Activated B cell treated with CpG ODN at 0.5 μM for 24 hours (primary cell): ENCODE measurements around the gene PDE9A. TPM values are rescaled to one million over a fixed set of nuclear protein-coding genes. Genes with fewer than 3 reads are reported as not detected.
"Not testable (repeated sequence)": the region's sequence is repeated elsewhere in the genome, so short reads cannot be mapped to it uniquely, and the experiment has no call there.

Experiments used
- ATAC-seq: fragments of 200-7000 bp; cut with Tn5 transposase; one replicate; pipeline ENCODE4 v1.10.0; 2021; ENCODE audit warnings: low read depth, mild to moderate bottlenecking, moderate library complexity
- CTCF ChIA-PET: fragments of 350-600 bp; sonication (Branson Sonifier 250); formaldehyde crosslinking; loops from one replicate; lab custom pipeline; 2021; ENCODE audit warnings: antibody characterized with exemption; lab: Charles Lee
- POLR2A ChIA-PET: fragments of 350-600 bp; sonication (Branson Sonifier 250); formaldehyde crosslinking; loops from one replicate; lab custom pipeline; 2021; ENCODE audit warnings: antibody characterized with exemption; lab: Charles Lee
- DNase-seq: peaks from one replicate; pipeline ENCODE4 v3.0.0; 2022
- H3K27ac Mint-ChIP-seq: one replicate; pipeline ENCODE4 v1.8.0; 2020; ENCODE audit warnings: mixed read lengths
- H3K27me3 Mint-ChIP-seq: one replicate; pipeline ENCODE4 v1.8.0; 2021; ENCODE audit warnings: mixed read lengths
- H3K36me3 Mint-ChIP-seq: one replicate; pipeline ENCODE4 v1.8.0; 2021; ENCODE audit warnings: low read depth, mixed read lengths
- H3K4me1 Mint-ChIP-seq: one replicate; pipeline ENCODE4 v1.8.0; 2021; ENCODE audit warnings: mixed read lengths
- H3K4me3 Mint-ChIP-seq: one replicate; pipeline ENCODE4 v1.8.0; 2020; ENCODE audit warnings: mild to moderate bottlenecking, mixed read lengths
- H3K9me3 Mint-ChIP-seq: one replicate; pipeline ENCODE4 v1.8.0; 2020; ENCODE audit warnings: mixed read lengths
- CTCF ChIP-seq: fragments of 200-600 bp; IDR thresholded peaks from one replicate; pipeline ENCODE4 v1.8.0; 2022; ENCODE audit warnings: antibody characterized with exemption, mild to moderate bottlenecking
- intact Hi-C: fragments of 100-400 bp; cut with micrococcal nuclease; formaldehyde crosslinking; loops from one replicate; pipeline ENCODE4 v1.15.1; 2024
- total RNA-seq: library from RNA; stranded (reverse); gene quantifications from 2 replicates; pipeline ENCODE4 v1.2.3, GENCODE V29; 2022

Gene PDE9A
- total RNA-seq, 1 donor from 2014 or later, result 0.58 TPM

- DNase-seq (no peak), ATAC-seq (no peak)
- intact Hi-C loops, result no loop called here
- Mint-ChIP-seq H3K27ac (no peak overlapping the region), H3K4me3 (no peak overlapping the region), H3K9me3 (no peaks in the 10 kb centered on the region), H3K36me3 (no peaks in the 10 kb centered on the region), H3K27me3 (peaks cover 28% of the 10 kb centered on the region), H3K4me1 (peaks cover 3% of the 10 kb centered on the region)
- ChIA-PET CTCF (no interaction called here), POLR2A (no interaction called here)
- TF ChIP-seq CTCF, result no peak
These were observed 29.7 kb upstream of the PDE9A start for GRCh38 chr21:42623694-42624093.

- Mint-ChIP-seq H3K4me1 (peaks cover 3% of the 10 kb centered on the region), H3K27ac (no peak overlapping the region), H3K4me3 (no peak overlapping the region), H3K27me3 (peaks cover 27% of the 10 kb centered on the region), H3K36me3 (no peaks in the 10 kb centered on the region), H3K9me3 (no peaks in the 10 kb centered on the region)
- ChIA-PET CTCF (no interaction called here), POLR2A (no interaction called here)
- intact Hi-C loops, result no loop called here
- DNase-seq, result no peak
- no peak for TF ChIP-seq CTCF
- no peak for ATAC-seq
These were observed 29.2 kb upstream of the PDE9A start for GRCh38 chr21:42624095-42624790.

- H3K4me3 Mint-ChIP-seq, result no peak overlapping the region
- POLR2A ChIA-PET, result no interaction called here
- H3K9me3 Mint-ChIP-seq, result no peaks in the 10 kb centered on the region
- no peak for ATAC-seq
- DNase-seq, result no peak
- H3K27ac Mint-ChIP-seq, result no peak overlapping the region
- intact Hi-C loops, result no loop called here
- CTCF ChIA-PET, result no interaction called here
- TF ChIP-seq CTCF, result no peak
- H3K4me1 Mint-ChIP-seq, result peaks cover 3% of the 10 kb centered on the region
- peaks cover 23% of the 10 kb centered on the region for H3K27me3 Mint-ChIP-seq
- no peaks in the 10 kb centered on the region for H3K36me3 Mint-ChIP-seq
These were observed 28.5 kb upstream of the PDE9A start for GRCh38 chr21:42624936-42625335.

GRCh38 chr21:42626171-42626570 is 27.2 kb upstream of the PDE9A start:
- CTCF ChIA-PET, result interaction anchor here (0.5 kb wide), 1 partner anchor 41 kb away, joined by 3 read pairs; no protein-coding TSS in a partner anchor
- H3K36me3 Mint-ChIP-seq, result no peaks in the 10 kb centered on the region
- H3K4me1 Mint-ChIP-seq, result peaks cover 3% of the 10 kb centered on the region
- intact Hi-C loops, result no loop called here
- H3K27me3 Mint-ChIP-seq, result peaks cover 19% of the 10 kb centered on the region
- H3K9me3 Mint-ChIP-seq, result no peaks in the 10 kb centered on the region
- ATAC-seq, result no peak
- DNase-seq, result no peak
- POLR2A ChIA-PET, result no interaction called here
- TF ChIP-seq CTCF, result no peak
- H3K27ac Mint-ChIP-seq, result no peak overlapping the region
- no peak overlapping the region for H3K4me3 Mint-ChIP-seq

GRCh38 chr21:42627527-42628289 is 25.7 kb upstream of the PDE9A start:
- no peak for ATAC-seq
- H3K9me3 Mint-ChIP-seq, result no peaks in the 10 kb centered on the region

GRCh38 chr21:42628466-42629061 is 24.9 kb upstream of the PDE9A start:
- intact Hi-C loops, H3K27ac Mint-ChIP-seq, H3K36me3 Mint-ChIP-seq: not testable (repeated sequence)

More at GRCh38 chr21:42627527-42628289, 25.7 kb upstream of the PDE9A start:
- intact Hi-C loops, result no loop called here
- H3K27ac Mint-ChIP-seq, result no peak overlapping the region
- DNase-seq, result no peak
- H3K4me3 Mint-ChIP-seq, result no peak overlapping the region
- ChIA-PET CTCF (no interaction called here), POLR2A (no interaction called here)
- H3K36me3 Mint-ChIP-seq, result no peaks in the 10 kb centered on the region
- H3K4me1 Mint-ChIP-seq, result peaks cover 3% of the 10 kb centered on the region
- TF ChIP-seq CTCF, result no peak
- peaks cover 15% of the 10 kb centered on the region for H3K27me3 Mint-ChIP-seq

More at GRCh38 chr21:42628466-42629061, 24.9 kb upstream of the PDE9A start:
- ATAC-seq, CTCF ChIA-PET, H3K9me3 Mint-ChIP-seq, POLR2A ChIA-PET, H3K4me3 Mint-ChIP-seq, DNase-seq, H3K4me1 Mint-ChIP-seq: not testable (repeated sequence)
- H3K27me3 Mint-ChIP-seq, result peaks cover 15% of the 10 kb centered on the region
